Neural progenitor cell (in vitro differentiated cells): ENCODE data around the gene AP1B1. TPM values are rescaled to one million over a fixed set of nuclear protein-coding genes. Genes with fewer than 3 reads are reported as not detected.

Experiments used
- DNase-seq: peaks from one replicate; pipeline ENCODE4 v3.0.0-alpha.2; 2016; ENCODE audit warnings: low spot score
- H2AFZ ChIP-seq: fragments of 200-600 bp; sonication (generic); replicated peaks from 2 replicates; pipeline ENCODE4 v1.6.1; 2016; ENCODE audit warnings: antibody characterized with exemption
- H3F3A ChIP-seq: fragments of 200-600 bp; sonication (generic); 2 replicates; pipeline ENCODE4 v1.6.1; 2016; ENCODE audit warnings: antibody characterized with exemption, low read depth
- H3K27ac ChIP-seq: fragments of 200-600 bp; sonication (generic); 2 replicates; pipeline ENCODE4 v1.5.1; 2016; ENCODE audit warnings: mild to moderate bottlenecking
- H3K27me3 ChIP-seq: fragments of 200-600 bp; sonication (generic); 2 replicates; pipeline ENCODE4 v1.6.1; 2016; ENCODE audit warnings: mild to moderate bottlenecking, moderate library complexity
- H3K36me3 ChIP-seq: fragments of 200-600 bp; sonication (generic); 2 replicates; pipeline ENCODE4 v1.5.1; 2016
- H3K4me1 ChIP-seq: fragments of 200-600 bp; sonication (generic); 2 replicates; pipeline ENCODE4 v1.6.1; 2016; ENCODE audit warnings: mixed run types
- H3K4me2 ChIP-seq: fragments of 200-600 bp; sonication (generic); 2 replicates; pipeline ENCODE4 v1.6.1; 2016
- H3K4me3 ChIP-seq: fragments of 200-600 bp; sonication (generic); 2 replicates; pipeline ENCODE4 v1.5.1; 2016
- H3K79me2 ChIP-seq: fragments of 200-600 bp; sonication (generic); 2 replicates; pipeline ENCODE4 v1.6.1; 2016; ENCODE audit warnings: low read depth
- H3K9ac ChIP-seq: fragments of 200-600 bp; sonication (generic); 2 replicates; pipeline ENCODE4 v1.6.1; 2016
- H3K9me3 ChIP-seq: fragments of 200-600 bp; sonication (generic); 2 replicates; pipeline ENCODE4 v1.5.1; 2016; ENCODE audit warnings: low read depth
- H4K20me1 ChIP-seq: fragments of 200-600 bp; sonication (generic); 2 replicates; pipeline ENCODE4 v1.6.1; 2016; ENCODE audit warnings: low read depth
- H3K27ac Mint-ChIP-seq: 3 replicates; pipeline ENCODE4 v1.8.0; 2021; ENCODE audit warnings: mixed read lengths
- H3K27me3 Mint-ChIP-seq: 2 replicates; pipeline ENCODE4 v1.8.0; 2022; ENCODE audit warnings: low read depth, mild to moderate bottlenecking, inconsistent platforms, moderate library complexity, mixed read lengths; ENCODE audit not compliant: insufficient read depth
- H3K36me3 Mint-ChIP-seq: 3 replicates; pipeline ENCODE4 v1.8.0; 2021; ENCODE audit warnings: mixed read lengths
- H3K4me1 Mint-ChIP-seq: 3 replicates; pipeline ENCODE4 v1.8.0; 2021; ENCODE audit warnings: mixed read lengths
- H3K4me3 Mint-ChIP-seq: 3 replicates; pipeline ENCODE4 v1.8.0; 2021; ENCODE audit warnings: mild to moderate bottlenecking, moderate library complexity, mixed read lengths
- H3K9me3 Mint-ChIP-seq: 3 replicates; pipeline ENCODE4 v1.8.0; 2020; ENCODE audit warnings: mixed read lengths
- CTCF ChIP-seq: fragments of 200-600 bp; sonication (generic); IDR thresholded peaks from 2 replicates; pipeline ENCODE4 v1.5.1; 2017; ENCODE audit warnings: antibody characterized with exemption, mild to moderate bottlenecking
- EZH2 ChIP-seq: fragments of 200-600 bp; sonication (generic); IDR thresholded peaks from 2 replicates; pipeline ENCODE4 v1.6.1; 2017; ENCODE audit warnings: antibody characterized with exemption, mild to moderate bottlenecking, moderate library complexity
- EZH2phosphoT487 ChIP-seq: fragments of 200-600 bp; sonication (generic); IDR thresholded peaks from 2 replicates; pipeline ENCODE4 v1.6.1; 2017; ENCODE audit warnings: antibody characterized with exemption
- total RNA-seq: library from RNA; depleted of rRNA; stranded (reverse); fragments of >200 nt; gene quantifications from 2 replicates; pipeline ENCODE4 v1.2.3, GENCODE V29; 2015; ENCODE audit warnings: low replicate concordance

AP1B1 gene
- total RNA-seq, 1 donor from 2014 or later: 34.7 TPM

- Histone ChIP-seq H3K4me3 (no peak overlapping the region), H4K20me1 (no peaks in the 10 kb centered on the region), H3K9me3 (no peaks in the 10 kb centered on the region), H3K4me2 (no peak overlapping the region), H3K4me1 (no peaks in the 10 kb centered on the region), H3K27me3 (no peaks in the 10 kb centered on the region), H3K79me2 (no peaks in the 10 kb centered on the region), H3K36me3 (no peaks in the 10 kb centered on the region), H3K9ac (no peak overlapping the region), H3K27ac (no peak overlapping the region), H3F3A (no peaks in the 10 kb centered on the region), H2AFZ (no peak overlapping the region)
- peaks cover 2% of the 10 kb centered on the region for H3K27me3 Mint-ChIP-seq
- H3K4me3 Mint-ChIP-seq: no peak overlapping the region
- H3K27ac Mint-ChIP-seq: no peak overlapping the region
- H3K36me3 Mint-ChIP-seq: peaks cover 15% of the 10 kb centered on the region
- TF ChIP-seq EZH2phosphoT487 (no peak), EZH2 (no peak), CTCF (no peak)
- no peak for DNase-seq
- peaks cover 2% of the 10 kb centered on the region for H3K4me1 Mint-ChIP-seq
- H3K9me3 Mint-ChIP-seq: no peaks in the 10 kb centered on the region
Measured at GRCh38 chr22:29331213-29331612, 57.2 kb downstream of the AP1B1 start.

- H3K4me1 ChIP-seq: no peaks in the 10 kb centered on the region
- no peaks in the 10 kb centered on the region for H4K20me1 ChIP-seq
- Mint-ChIP-seq H3K27me3 (no peaks in the 10 kb centered on the region), H3K27ac (no peak overlapping the region), H3K4me3 (no peak overlapping the region), H3K36me3 (peaks cover 14% of the 10 kb centered on the region), H3K9me3 (no peaks in the 10 kb centered on the region), H3K4me1 (peaks cover 2% of the 10 kb centered on the region)
- no peak overlapping the region for H3K4me3 ChIP-seq
- no peaks in the 10 kb centered on the region for H3F3A ChIP-seq
- H2AFZ ChIP-seq: no peak overlapping the region
- H3K79me2 ChIP-seq: no peaks in the 10 kb centered on the region
- H3K9ac ChIP-seq: no peak overlapping the region
- no peak overlapping the region for H3K4me2 ChIP-seq
- H3K27ac ChIP-seq: no peak overlapping the region
- no peaks in the 10 kb centered on the region for H3K36me3 ChIP-seq
- H3K27me3 ChIP-seq: no peaks in the 10 kb centered on the region
- DNase-seq: no peak
- no peaks in the 10 kb centered on the region for H3K9me3 ChIP-seq
- no peak for TF ChIP-seq EZH2
- no peak for TF ChIP-seq CTCF
- TF ChIP-seq EZH2phosphoT487: no peak
Measured at GRCh38 chr22:29330753-29331152, 57.6 kb downstream of the AP1B1 start.

GRCh38 chr22:29330291-29330690 is 58.1 kb downstream of the AP1B1 start:
- H3K9ac ChIP-seq: no peak overlapping the region
- TF ChIP-seq EZH2: no peak
- TF ChIP-seq EZH2phosphoT487: no peak
- TF ChIP-seq CTCF: no peak
- H3F3A ChIP-seq: no peaks in the 10 kb centered on the region
- Mint-ChIP-seq H3K27me3 (no peaks in the 10 kb centered on the region), H3K36me3 (peaks cover 12% of the 10 kb centered on the region), H3K27ac (no peak overlapping the region), H3K4me1 (peaks cover 2% of the 10 kb centered on the region), H3K9me3 (no peaks in the 10 kb centered on the region), H3K4me3 (no peak overlapping the region)
- H3K36me3 ChIP-seq: no peaks in the 10 kb centered on the region
- no peak overlapping the region for H2AFZ ChIP-seq
- H4K20me1 ChIP-seq: no peaks in the 10 kb centered on the region
- H3K27ac ChIP-seq: no peak overlapping the region
- no peaks in the 10 kb centered on the region for H3K9me3 ChIP-seq
- no peaks in the 10 kb centered on the region for H3K27me3 ChIP-seq
- no peak overlapping the region for H3K4me3 ChIP-seq
- no peaks in the 10 kb centered on the region for H3K4me1 ChIP-seq
- DNase-seq: no peak
- no peak overlapping the region for H3K4me2 ChIP-seq
- no peaks in the 10 kb centered on the region for H3K79me2 ChIP-seq
